Lung (tissue), 12 donors: ENCODE data around the gene ZDHHC7. TPM values are rescaled to one million over a fixed set of nuclear protein-coding genes. Genes with fewer than 3 reads are reported as not detected.

Experiments
- ATAC-seq: fragments of 200-7000 bp; cut with Tn5 transposase; one replicate; pipeline ENCODE4 v1.9.1; 2020; ENCODE audit warnings: moderate number of reproducible peaks; ENCODE audit not compliant: insufficient read depth, low FRiP score
- DNase-seq, 3 donors: peaks; one replicate each; pipeline ENCODE4 v3.0.0-alpha.2; 2013 to 2017
- H3K27ac ChIP-seq, 2 donors: one replicate each; pipeline ENCODE4 v1.5.1; 2013; ENCODE audit warnings: mild to moderate bottlenecking in 2 of 2, moderate library complexity in 2 of 2, control low read depth in 1 of 2, inconsistent platforms in 1 of 2, low read depth in 1 of 2, low read length in 1 of 2
- H3K27me3 ChIP-seq, 3 donors: one replicate each; pipeline ENCODE4 v1.5.1; 2013; ENCODE audit warnings: low read length in 2 of 3; ENCODE audit not compliant: control insufficient read depth in 3 of 3, insufficient read depth in 3 of 3
- H3K36me3 ChIP-seq, 4 donors: one replicate each; pipeline ENCODE4 v1.5.1; 2013; ENCODE audit warnings: low read length in 4 of 4, mild to moderate bottlenecking in 1 of 4, moderate library complexity in 1 of 4; ENCODE audit not compliant: control insufficient read depth in 4 of 4, insufficient read depth in 4 of 4
- H3K4me1 ChIP-seq, 5 donors: one replicate each; pipeline ENCODE4 v1.5.1; 2013; ENCODE audit warnings: low read length in 5 of 5, mild to moderate bottlenecking in 2 of 5, moderate library complexity in 1 of 5; ENCODE audit not compliant: control insufficient read depth in 5 of 5, insufficient read depth in 5 of 5
- H3K4me3 ChIP-seq: one replicate; pipeline ENCODE4 v1.5.1; 2013; ENCODE audit warnings: mild to moderate bottlenecking, control low read depth, moderate library complexity
- H3K9ac ChIP-seq, 2 donors: one replicate each; pipeline ENCODE4 v1.5.1; 2013; ENCODE audit warnings: low read length in 2 of 2, control low read depth in 1 of 2; ENCODE audit not compliant: insufficient read depth in 1 of 2
- H3K9me3 ChIP-seq, 4 donors: one replicate each; pipeline ENCODE4 v1.5.1; 2013; ENCODE audit warnings: low read length in 3 of 4, mild to moderate bottlenecking in 1 of 4, moderate library complexity in 1 of 4; ENCODE audit not compliant: control insufficient read depth in 4 of 4, insufficient read depth in 3 of 4
- CTCF ChIP-seq: IDR thresholded peaks from 2 replicates; pipeline ENCODE4 v1.5.1; 2012; ENCODE audit warnings: mild to moderate bottlenecking; ENCODE audit errors: control extremely low read depth, extremely low read depth
- WGBS, 2 donors: extraction: QIAGEN DNeasy Blood & Tissue Kit; methylation state at CpG; one replicate each; pipeline ENCODE4 v1.1.7; 2013; 5-methylcytosine and 5-hydroxymethylcytosine counted together
- polyA plus RNA-seq, 2 donors: library from polyadenylated mRNA; stranded (reverse); fragments of 200-250 nt; gene quantifications; one replicate each; pipeline ENCODE4 v1.2.1, GENCODE V29; 2013
- total RNA-seq, 2 donors: library from RNA; depleted of rRNA in 1 of 2; stranded (reverse); fragments of >200 nt in 1 of 2; gene quantifications; one replicate each; pipeline ENCODE4 v1.2.1, GENCODE V29; 2014 to 2021
- donor health status: control.
- donor health status: control.
- donor health status: Bipolar disorder and iron deficiency.
- donor health status: healthy.
- donor health status: DM: yes; HTN: yes; CAD: no.

Gene ZDHHC7
- total and polyA plus RNA-seq, 4 donors, result 23.6 to 61.1 (median 45.4) TPM

- 87 to 89% methylated on average over 9 of the region's 9 CpGs for WGBS, 2 donors
- peaks cover 0 to 20% (median 2%) of the 10 kb centered on the region in 5 donors for H3K4me1 ChIP-seq
- no peak overlapping the region for H3K9ac ChIP-seq
- no peak for ATAC-seq
- no peaks in the 10 kb centered on the region for H3K27me3 ChIP-seq
- no peak overlapping the region for H3K4me3 ChIP-seq
- peaks cover 0 to 2% (median 0%) of the 10 kb centered on the region in 4 donors for H3K36me3 ChIP-seq
- H3K9me3 ChIP-seq, result no peaks in the 10 kb centered on the region
- H3K27ac ChIP-seq, result no peak overlapping the region
- no peak for DNase-seq
- no peak for TF ChIP-seq CTCF
These were observed 46.0 kb upstream of the ZDHHC7 start for GRCh38 chr16:85057212-85057889.

GRCh38 chr16:85056211-85056748 lies 44.9 kb upstream of the ZDHHC7 start:
- H3K4me3 ChIP-seq, result no peak overlapping the region
- no peaks in the 10 kb centered on the region for H3K27me3 ChIP-seq
- peak; percentile 40 to 71 (median 58) for DNase-seq
- no peak for ATAC-seq
- H3K27ac ChIP-seq, result peak overlapping the region in 1 of 2 donors; percentile 89
- WGBS, 2 donors, result 66 to 77% methylated on average over 16 of the region's 16 CpGs
- TF ChIP-seq CTCF, result no peak
- no peaks in the 10 kb centered on the region for H3K9me3 ChIP-seq
- peaks cover 0 to 2% (median 0%) of the 10 kb centered on the region in 4 donors for H3K36me3 ChIP-seq
- peaks cover 0 to 25% (median 2%) of the 10 kb centered on the region in 5 donors for H3K4me1 ChIP-seq
- H3K9ac ChIP-seq, result no peak overlapping the region

- Histone ChIP-seq H3K36me3 (peaks cover 0 to 2% (median 0%) of the 10 kb centered on the region in 4 donors), H3K9ac (peak overlapping the region in 1 of 2 donors; percentile 82), H3K27me3 (no peaks in the 10 kb centered on the region), H3K4me1 (peaks cover 0 to 30% (median 4%) of the 10 kb centered on the region in 5 donors), H3K4me3 (no peak overlapping the region), H3K27ac (peak overlapping the region in 1 of 2 donors; percentile 89), H3K9me3 (no peaks in the 10 kb centered on the region)
- ATAC-seq (peak; percentile 83), DNase-seq (peak; percentile 55 to 76 (median 65))
- 21 to 32% methylated on average over 14 of the region's 14 CpGs for WGBS, 2 donors
- TF ChIP-seq CTCF, result no peak
These were observed 44.3 kb upstream of the ZDHHC7 start for GRCh38 chr16:85055493-85056210.
